ENCODE data around the gene SCUBE2.
A peak's percentile ranks its signal among the peaks of the same experiment; 100 is the strongest.

The SCUBE2 gene

GRCh38 chr11:9091044-9091922, at the start of gene SCUBE2:
SCUBE2 (minus strand) TSS chr11:9091599; CDS start chr11:9091528, 71 bp downstream.
- no peak for TF ChIP-seq CTCF (IDR thresholded peaks at IDR 0.05; ENCODE audit: insufficient read depth, missing control alignments)
- FAIRE-seq: no peak
- no peak for DNase-seq (ENCODE audit: insufficient read length, low spot score)

- no peak for TF ChIP-seq CTCF (IDR thresholded peaks at IDR 0.05; ENCODE audit: insufficient read depth, missing control alignments)
- DNase-seq (ENCODE audit: insufficient read length, low spot score) (no peak), FAIRE-seq (no peak)
Observed at GRCh38 chr11:9141186-9141585, 49.8 kb upstream of the SCUBE2 start.

- FAIRE-seq: no peak
- TF ChIP-seq CTCF (IDR thresholded peaks at IDR 0.05; ENCODE audit: insufficient read depth, missing control alignments): no peak
Observed at GRCh38 chr11:9139628-9140357, 48.4 kb upstream of the SCUBE2 start.

GRCh38 chr11:9138612-9139579, 47.5 kb upstream of the SCUBE2 start:
- no peak for TF ChIP-seq CTCF (IDR thresholded peaks at IDR 0.05; ENCODE audit: insufficient read depth, missing control alignments)
- DNase-seq (ENCODE audit: insufficient read length, low spot score) (no peak), FAIRE-seq (no peak)

More at GRCh38 chr11:9139628-9140357, 48.4 kb upstream of the SCUBE2 start:
- DNase-seq (ENCODE audit: insufficient read length, low spot score): no peak

- DNase-seq (ENCODE audit: insufficient read length, low spot score) (no peak), FAIRE-seq (no peak)
- TF ChIP-seq CTCF (IDR thresholded peaks at IDR 0.05; ENCODE audit: insufficient read depth, missing control alignments): no peak
Observed at GRCh38 chr11:9138133-9138453, 46.7 kb upstream of the SCUBE2 start.

- TF ChIP-seq CTCF (IDR thresholded peaks at IDR 0.05; ENCODE audit: insufficient read depth, missing control alignments): peak; percentile 86
- no peak for FAIRE-seq
- peak; percentile 53 for DNase-seq (ENCODE audit: insufficient read length, low spot score)
Observed at GRCh38 chr11:9137293-9138132, 46.1 kb upstream of the SCUBE2 start.

All from D721Med (cell line).